Adrenal gland (tissue), 12 donors: ENCODE measurements around the gene DNM2. TPM values are rescaled to one million over a fixed set of nuclear protein-coding genes. Genes with fewer than 3 reads are reported as not detected.

Experiments used
- DNase-seq, 7 donors: peaks; one replicate each; pipeline ENCODE4 v3.0.0-alpha.2; 2019 to 2020
- H3K27ac ChIP-seq, 5 donors: fragments of 200-600 bp; sonication (generic) in 4 of 5; 1 replicate in 3 of 5; 2 replicates in 2 of 5; pipeline versions ENCODE4 v1.5.1 to v1.8.0; 2016 to 2020; ENCODE audit warnings: mild to moderate bottlenecking in 1 of 5
- H3K27me3 ChIP-seq: fragments of 200-600 bp; 2 replicates; pipeline ENCODE4 v1.8.0; 2021
- H3K36me3 ChIP-seq, 2 donors: fragments of 200-600 bp; replicated peaks in 1 of 2; 1 replicate in 1 of 2; 2 replicates in 1 of 2; pipeline versions ENCODE4 v1.5.1 to v1.8.0; 2018 to 2022
- H3K4me1 ChIP-seq, 2 donors: fragments of 200-600 bp; replicated peaks in 1 of 2; 1 replicate in 1 of 2; 2 replicates in 1 of 2; pipeline versions ENCODE4 v1.5.1 to v1.8.0; 2018 to 2021
- H3K4me3 ChIP-seq, 4 donors: fragments of 200-600 bp; sonication (generic) in 3 of 4; one replicate each; pipeline ENCODE4 v1.5.1; 2016 to 2018
- H3K9me3 ChIP-seq, 3 donors: fragments of 200-600 bp; sonication (generic) in 1 of 3; replicated peaks in 1 of 3; 1 replicate in 2 of 3; 2 replicates in 1 of 3; pipeline versions ENCODE4 v1.5.1 to v1.8.0; 2016 to 2021
- CTCF ChIP-seq, 6 experiments: fragments of 450-650 bp in 4 of 6; fragments of 200-600 bp in 2 of 6; sonication (generic) in 1 of 6; IDR thresholded peaks; 1 replicate in 5 of 6; 2 replicates in 1 of 6; pipeline versions ENCODE4 v1.5.1 to v1.8.0; 2016 to 2021; ENCODE audit warnings: antibody characterized with exemption in 6 of 6, mild to moderate bottlenecking in 2 of 6, moderate library complexity in 1 of 6
- POLR2A ChIP-seq, 2 donors: fragments of 450-650 bp; IDR thresholded peaks; one replicate each; pipeline ENCODE4 v1.6.1; 2017; ENCODE audit warnings: antibody characterized with exemption in 2 of 2, mild to moderate bottlenecking in 2 of 2, moderate library complexity in 1 of 2
- WGBS, 4 donors: extraction: QIAGEN DNeasy Blood & Tissue Kit in 2 of 4; methylation state at CpG; one replicate each; pipeline versions ENCODE4 v1.1.5 to v1.1.7; 2013 to 2017; 5-methylcytosine and 5-hydroxymethylcytosine counted together
- intact Hi-C, 2 donors: fragments of 100-400 bp; cut with DNase I; formaldehyde crosslinking; loops; one replicate each; pipeline versions ENCODE4 v1.14.1 to v1.15.0; 2022 to 2023
- polyA plus RNA-seq, 3 donors: library from polyadenylated mRNA; stranded (reverse); fragments of 200-250 nt in 2 of 3; fragments of 350-450 nt in 1 of 3; fragmentation: Illumina TruSeq in 1 of 3; extraction: RNeasy Lipid Tissue Mini Kit (QIAGEN cat#74804) in 1 of 3; gene quantifications; one replicate each; pipeline ENCODE4 v1.2.3, GENCODE V29; 2013 to 2014
- total RNA-seq, 9 donors: library from RNA; depleted of rRNA in 4 of 9; stranded (reverse); fragments of >200 nt in 4 of 9; fragments of 120-200 nt in 1 of 9; fragmentation: NEBNext Ultra II Directional in 1 of 9; extraction: Animal tissue kit (Norgen Biotek cat#: 25700) in 1 of 9; gene quantifications; one replicate each; pipeline versions ENCODE4 v1.1.0 to v1.2.4, GENCODE V29; 2013 to 2023
- donor health status: healthy with polysubstance abuse.
- donor health status: Bipolar disorder and iron deficiency.
- donor health status: DM: yes; HTN: yes; CAD: no.
- donor health status: DM: no; HTN: no; CAD: no.
- donor health status: DM: no; HTN: no; CAD: no.
- donor health status: DM: yes; HTN: yes; CAD: no.

The DNM2 gene
- total and polyA plus RNA-seq, 12 donors: 73.3 to 196 (median 153) TPM

- Histone ChIP-seq H3K36me3 (no peaks in the 10 kb centered on the region), H3K4me3 (no peak overlapping the region), H3K9me3 (no peaks in the 10 kb centered on the region), H3K4me1 (peaks cover 37 to 71% of the 10 kb centered on the region in 2 donors), H3K27ac (peak overlapping the region in 3 of 5 donors; percentile 60 to 76 (median 68)), H3K27me3 (no peaks in the 10 kb centered on the region)
- no peak for TF ChIP-seq CTCF (IDR thresholded peaks at IDR 0.05)
- TF ChIP-seq POLR2A (IDR thresholded peaks at IDR 0.05): no peak
- intact Hi-C loops: no loop called here
- no peak for DNase-seq
- WGBS, 4 donors: 71 to 91% (median 83%) methylated on average over 8 to 20 of the region's 20 CpGs
These were observed 30.5 kb downstream of the DNM2 start for GRCh38 chr19:10748195-10748926.

- no peaks in the 10 kb centered on the region for H3K9me3 ChIP-seq
- DNase-seq: peak; percentile 55 to 80 (median 70)
- 13 to 56% (median 40%) methylated on average over 2 to 10 of the region's 10 CpGs for WGBS, 4 donors
- H3K4me3 ChIP-seq: no peak overlapping the region
- TF ChIP-seq CTCF (IDR thresholded peaks at IDR 0.05) (no peak), POLR2A (IDR thresholded peaks at IDR 0.05) (no peak)
- H3K4me1 ChIP-seq: peaks cover 32 to 71% of the 10 kb centered on the region in 2 donors
- no peaks in the 10 kb centered on the region for H3K36me3 ChIP-seq
- peak overlapping the region in 4 of 5 donors; percentile 9 to 76 (median 64) for H3K27ac ChIP-seq
- no peaks in the 10 kb centered on the region for H3K27me3 ChIP-seq
- intact Hi-C loops: no loop called here
These were observed 31.1 kb downstream of the DNM2 start for GRCh38 chr19:10748927-10749434.

GRCh38 chr19:10749435-10750384 is 31.8 kb downstream of the DNM2 start:
- Histone ChIP-seq H3K36me3 (no peaks in the 10 kb centered on the region), H3K9me3 (no peaks in the 10 kb centered on the region), H3K27me3 (no peaks in the 10 kb centered on the region), H3K27ac (peak overlapping the region in 4 of 5 donors; percentile 9 to 76 (median 64)), H3K4me3 (no peak overlapping the region), H3K4me1 (peaks cover 24 to 71% of the 10 kb centered on the region in 2 donors)
- intact Hi-C loops: no loop called here
- no peak for DNase-seq
- TF ChIP-seq CTCF (IDR thresholded peaks at IDR 0.05): no peak
- 85 to 96% (median 88%) methylated on average over 11 to 13 of the region's 13 CpGs for WGBS, 4 donors
